ENCODE results near the gene PNKP. TPM values are rescaled to one million over a fixed set of nuclear protein-coding genes. Genes with fewer than 3 reads are reported as not detected.

The PNKP gene
- total RNA-seq, 1 experiment from 2014 or later: 130 TPM

DNA sequence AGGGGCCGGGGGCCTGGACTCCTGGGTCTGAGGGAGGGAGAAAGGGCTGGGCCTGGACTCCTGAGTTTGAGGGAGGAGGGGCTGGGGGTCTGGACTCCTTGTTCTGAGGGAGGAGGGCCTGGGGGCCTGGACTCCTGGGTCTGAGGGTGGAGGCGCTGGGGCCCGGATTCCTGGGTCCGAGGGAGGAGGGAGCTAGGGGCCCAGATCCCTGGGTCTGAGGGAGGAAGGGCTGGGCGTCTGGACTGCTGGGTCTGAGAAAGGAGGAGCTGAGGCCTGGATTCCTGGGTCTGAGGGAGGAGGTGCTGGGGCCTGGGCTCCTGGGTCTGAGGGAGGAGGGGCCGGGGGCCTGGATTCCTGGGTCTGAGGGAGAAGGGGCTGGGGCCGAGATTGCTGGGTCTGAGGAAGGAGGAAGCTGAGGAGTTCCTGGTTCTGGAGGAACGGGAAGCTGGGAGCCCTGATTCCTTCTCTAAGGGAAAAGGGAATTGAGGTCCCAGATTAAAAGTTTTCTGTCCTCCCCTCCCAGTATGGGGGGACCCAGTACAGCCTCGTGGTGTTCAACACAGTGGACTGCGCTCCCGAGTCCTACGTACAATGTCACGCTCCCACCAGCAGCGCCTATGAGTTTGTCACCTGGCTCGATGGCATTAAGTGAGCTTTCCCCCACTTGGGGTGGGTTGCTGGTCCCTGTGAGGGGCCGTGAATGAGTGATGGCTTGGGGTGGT, 48.6 kb downstream of the PNKP start:
- peak overlapping the region; percentile 93 for H3K27ac ChIP-seq (ENCODE audit: low read depth, low read length, poor library complexity, severe bottlenecking)
- no TSS peak for BruUV-seq (replicated peaks)
- POLR2A ChIA-PET (ENCODE audit: low non-redundant PET): no interaction called here
- peaks cover 12% of the 10 kb centered on the region for H3K4me1 ChIP-seq (ENCODE audit: insufficient read depth, low read length, poor library complexity, severe bottlenecking)
- H3K27me3 ChIP-seq (replicated peaks; ENCODE audit: insufficient read depth, low read depth, low read length, poor library complexity): no peaks in the 10 kb centered on the region
- peak overlapping the region; percentile 88 for H3K4me3 ChIP-seq (ENCODE audit: low read depth, low read length, poor library complexity, severe bottlenecking)
- H3K36me3 ChIP-seq (ENCODE audit: insufficient read depth, low read length, poor library complexity, severe bottlenecking): peaks cover 17% of the 10 kb centered on the region
- TF ChIP-seq EZH2 (IDR thresholded peaks at IDR 0.05; ENCODE audit: borderline replicate concordance, low read depth, low read length, poor library complexity, severe bottlenecking) (no peak), CTCF (conservative IDR thresholded peaks at IDR 0.05; ENCODE audit: low read depth, low read length) (no peak)
- H3K9me3 ChIP-seq (ENCODE audit: low read depth, low read length, poor library complexity, severe bottlenecking): no peaks in the 10 kb centered on the region
- intact Hi-C loops (cut with micrococcal nuclease; ENCODE audit: unreplicated experiment): no loop called here
- DNase-seq (ENCODE audit: low spot score): no peak
- CTCF ChIA-PET: interaction anchor here (0.6 kb wide), 1 partner anchor 101 kb away, joined by 4 read pairs; no protein-coding TSS in a partner anchor

GRCh38 chr19:49817964-49818648, 49.3 kb downstream of the PNKP start, which contains the start of gene MED25:
MED25 (plus strand) TSS chr19:49818289; CDS start chr19:49818342, 53 bp downstream.
- BruUV-seq (replicated peaks): no TSS peak
- no peaks in the 10 kb centered on the region for H3K27me3 ChIP-seq (replicated peaks; ENCODE audit: insufficient read depth, low read depth, low read length, poor library complexity)
- CTCF ChIA-PET: interaction anchor here (0.6 kb wide), 1 partner anchor 158 kb away, joined by 3 read pairs; no protein-coding TSS in a partner anchor
- H3K4me1 ChIP-seq (ENCODE audit: insufficient read depth, low read length, poor library complexity, severe bottlenecking): peaks cover 12% of the 10 kb centered on the region
- DNase-seq (ENCODE audit: low spot score): peak; percentile 91
- TF ChIP-seq CTCF (conservative IDR thresholded peaks at IDR 0.05; ENCODE audit: low read depth, low read length) (0 out of 2 replicates have a peak, but pooled peaks have one; percentile 10), EZH2 (IDR thresholded peaks at IDR 0.05; ENCODE audit: borderline replicate concordance, low read depth, low read length, poor library complexity, severe bottlenecking) (no peak)
- H3K27ac ChIP-seq (ENCODE audit: low read depth, low read length, poor library complexity, severe bottlenecking): peak within 1 kb of the TSS; percentile 93
- peak within 1 kb of the TSS; percentile 88 for H3K4me3 ChIP-seq (ENCODE audit: low read depth, low read length, poor library complexity, severe bottlenecking)
- no peaks in the 10 kb centered on the region for H3K9me3 ChIP-seq (ENCODE audit: low read depth, low read length, poor library complexity, severe bottlenecking)
- intact Hi-C loops (cut with micrococcal nuclease; ENCODE audit: unreplicated experiment): no loop called here
- peaks cover 10% of the 10 kb centered on the region for H3K36me3 ChIP-seq (ENCODE audit: insufficient read depth, low read length, poor library complexity, severe bottlenecking)
- POLR2A ChIA-PET (ENCODE audit: low non-redundant PET): interaction anchor here (0.7 kb wide), 1 partner anchor 324 kb away, joined by 3 read pairs; no protein-coding TSS in a partner anchor

- H3K27ac ChIP-seq (ENCODE audit: low read depth, low read length, poor library complexity, severe bottlenecking): peak overlapping the region; percentile 93
- peak overlapping the region; percentile 88 for H3K4me3 ChIP-seq (ENCODE audit: low read depth, low read length, poor library complexity, severe bottlenecking)
- peaks cover 6% of the 10 kb centered on the region for H3K36me3 ChIP-seq (ENCODE audit: insufficient read depth, low read length, poor library complexity, severe bottlenecking)
- H3K27me3 ChIP-seq (replicated peaks; ENCODE audit: insufficient read depth, low read depth, low read length, poor library complexity): no peaks in the 10 kb centered on the region
- peaks cover 12% of the 10 kb centered on the region for H3K4me1 ChIP-seq (ENCODE audit: insufficient read depth, low read length, poor library complexity, severe bottlenecking)
- no peak for DNase-seq (ENCODE audit: low spot score)
- TF ChIP-seq CTCF (conservative IDR thresholded peaks at IDR 0.05; ENCODE audit: low read depth, low read length): no peak
- no peak for TF ChIP-seq EZH2 (IDR thresholded peaks at IDR 0.05; ENCODE audit: borderline replicate concordance, low read depth, low read length, poor library complexity, severe bottlenecking)
- no TSS peak for BruUV-seq (replicated peaks)
- intact Hi-C loops (cut with micrococcal nuclease; ENCODE audit: unreplicated experiment): no loop called here
- ChIA-PET CTCF (no interaction called here), POLR2A (ENCODE audit: low non-redundant PET) (no interaction called here)
- H3K9me3 ChIP-seq (ENCODE audit: low read depth, low read length, poor library complexity, severe bottlenecking): no peaks in the 10 kb centered on the region
Measured at GRCh38 chr19:49816590-49816989, 50.8 kb downstream of the PNKP start.
